HCT116 (cell line): ENCODE data around the gene APBB2. TPM values are rescaled to one million over a fixed set of nuclear protein-coding genes. Genes with fewer than 3 reads are reported as not detected.

Experiments used
- ATAC-seq: fragments of 200-7000 bp; cut with Tn5 transposase; 2 replicates; pipeline ENCODE4 v1.9.1; 2020; ENCODE audit warnings: mild to moderate bottlenecking, moderate library complexity
- BruUV-seq: library from RNA; stranded (reverse); fragments of 400-500 nt; replicated peaks from 2 replicates; lab custom pipeline; 2021; lab: Mats Ljungman, UMichigan
- CTCF ChIA-PET: fragments of 300-600 bp; sonication (Branson Sonifier 250); formaldehyde crosslinking; loops from one replicate; lab custom pipeline; 2021; ENCODE audit warnings: antibody characterized with exemption; lab: Charles Lee
- POLR2A ChIA-PET: fragments of 300-600, 350-600 bp; sonication (Branson Sonifier 250); formaldehyde crosslinking; loops from one replicate; lab custom pipeline; 2021; ENCODE audit warnings: antibody characterized with exemption; lab: Charles Lee
- RAD21 ChIA-PET, 2 experiments: fragments of 300-600 bp; sonication (Branson Sonifier 250); formaldehyde crosslinking; loops; one replicate each; lab custom pipeline; 2023; ENCODE audit warnings: low total read pairs in 2 of 2; ENCODE audit not compliant: uncharacterized antibody in 2 of 2, unreplicated experiment in 2 of 2, low non-redundant PET in 1 of 2; lab: Charles Lee
- DNase-seq: peaks from one replicate; pipeline ENCODE4 v3.0.0-alpha.2; 2010; ENCODE audit warnings: low read depth, low spot score
- H2AFZ ChIP-seq: fragments of 200-600 bp; shearing (Covaris generic), sonication (generic); 2 replicates; pipeline ENCODE4 v1.6.1; 2017; ENCODE audit warnings: low read depth, mixed run types, mixed read lengths, antibody characterized with exemption, low read length; ENCODE audit not compliant: poor library complexity, severe bottlenecking
- H3K27ac ChIP-seq: 2 replicates; pipeline ENCODE4 v1.5.1; 2012; ENCODE audit warnings: low read depth, low read length
- H3K27me3 ChIP-seq: fragments of 200-600 bp; sonication (generic); 2 replicates; pipeline ENCODE4 v1.6.1; 2016; ENCODE audit warnings: mixed run types, low read length, mixed read lengths; ENCODE audit not compliant: insufficient read depth
- H3K36me3 ChIP-seq, 2 experiments: fragments of 200-500 bp in 1 of 2; fragments of 200-600 bp in 1 of 2; sonication (Bioruptor generic) in 1 of 2; sonication (generic) in 1 of 2; 2 replicates each; pipeline versions ENCODE4 v1.5.1 to v1.6.1; 2014 to 2016; ENCODE audit warnings: low read length in 2 of 2, inconsistent platforms in 1 of 2, mixed read lengths in 1 of 2, mixed run types in 1 of 2; ENCODE audit not compliant: insufficient read depth in 2 of 2, control insufficient read depth in 1 of 2
- H3K4me1 ChIP-seq, 2 experiments: fragments of 200-600 bp in 1 of 2; sonication (generic) in 1 of 2; 2 replicates each; pipeline versions ENCODE4 v1.5.1 to v1.6.1; 2012 to 2017; ENCODE audit warnings: low read length in 2 of 2, inconsistent platforms in 1 of 2, mild to moderate bottlenecking in 1 of 2, mixed read lengths in 1 of 2, mixed run types in 1 of 2, moderate library complexity in 1 of 2; ENCODE audit not compliant: insufficient read depth in 2 of 2, control insufficient read depth in 1 of 2
- H3K4me2 ChIP-seq: fragments of 200-600 bp; sonication (generic); 2 replicates; pipeline ENCODE4 v1.6.1; 2017; ENCODE audit warnings: mixed run types, low read length, mixed read lengths
- H3K4me3 ChIP-seq, 2 experiments: fragments of 200-600 bp in 1 of 2; sonication (generic) in 1 of 2; replicated peaks in 1 of 2; 2 replicates each; pipeline ENCODE4 v1.5.1; 2011 to 2016; ENCODE audit warnings: low read length in 2 of 2, control low read depth in 1 of 2, low read depth in 1 of 2, mild to moderate bottlenecking in 1 of 2, mixed read lengths in 1 of 2, mixed run types in 1 of 2
- H3K79me2 ChIP-seq: fragments of 200-600 bp; sonication (generic); 2 replicates; pipeline ENCODE4 v1.6.1; 2017; ENCODE audit warnings: mild to moderate bottlenecking, mixed run types, low read length, moderate library complexity, mixed read lengths; ENCODE audit not compliant: insufficient read depth
- H3K9ac ChIP-seq: fragments of 200-600 bp; sonication (generic); 2 replicates; pipeline ENCODE4 v1.6.1; 2016; ENCODE audit warnings: low read length, mixed read lengths
- H3K9me2 ChIP-seq: fragments of 200-600 bp; sonication (generic), shearing (Covaris generic); 2 replicates; pipeline ENCODE4 v1.6.1; 2017; ENCODE audit warnings: mixed run types, mild to moderate bottlenecking, moderate library complexity; ENCODE audit not compliant: insufficient read depth
- H3K9me3 ChIP-seq, 2 experiments: fragments of 200-500 bp in 1 of 2; fragments of 200-600 bp in 1 of 2; sonication (Bioruptor generic) in 1 of 2; sonication (generic) in 1 of 2; 2 replicates each; pipeline ENCODE4 v1.6.1; 2014 to 2017; ENCODE audit warnings: low read length in 2 of 2, mixed read lengths in 2 of 2, inconsistent platforms in 1 of 2, low read depth in 1 of 2, mild to moderate bottlenecking in 1 of 2, mixed run types in 1 of 2, moderate library complexity in 1 of 2; ENCODE audit not compliant: control insufficient read depth in 1 of 2, insufficient read depth in 1 of 2
- H4K20me1 ChIP-seq: fragments of 200-600 bp; sonication (generic), shearing (Covaris generic); 2 replicates; pipeline ENCODE4 v1.6.1; 2017; ENCODE audit warnings: mixed run types, mild to moderate bottlenecking, moderate library complexity; ENCODE audit not compliant: insufficient read depth
- ATF3 ChIP-seq: IDR thresholded peaks from 2 replicates; pipeline ENCODE4 v1.6.1; 2012
- CBX3 ChIP-seq: IDR thresholded peaks from 2 replicates; pipeline ENCODE4 v1.6.1; 2012; ENCODE audit warnings: low read depth
- CEBPB ChIP-seq: IDR thresholded peaks from 2 replicates; pipeline ENCODE4 v1.6.1; 2012; ENCODE audit warnings: low read depth
- CTCF ChIP-seq, 3 experiments: fragments of 200-600 bp in 1 of 3; sonication (generic) in 1 of 3; IDR thresholded peaks in 2 of 3; conservative IDR thresholded peaks in 1 of 3; 2 replicates each; pipeline ENCODE4 v1.5.1; 2012 to 2017; ENCODE audit warnings: low read depth in 2 of 3, low read length in 2 of 3, antibody characterized with exemption in 1 of 3, borderline replicate concordance in 1 of 3, control low read depth in 1 of 3, mild to moderate bottlenecking in 1 of 3, mixed read lengths in 1 of 3, mixed run types in 1 of 3, moderate library complexity in 1 of 3; ENCODE audit not compliant: insufficient read depth in 1 of 3
- EGR1 ChIP-seq: IDR thresholded peaks from 2 replicates; pipeline ENCODE4 v1.6.1; 2012; ENCODE audit warnings: low read depth
- EZH2 ChIP-seq: fragments of 200-600 bp; sonication (generic); IDR thresholded peaks from 2 replicates; pipeline ENCODE4 v1.6.1; 2017; ENCODE audit warnings: antibody characterized with exemption, mixed run types
- EZH2phosphoT487 ChIP-seq: fragments of 200-600 bp; IDR thresholded peaks from 2 replicates; pipeline ENCODE4 v1.6.1; 2018; ENCODE audit warnings: antibody characterized with exemption, borderline replicate concordance
- FOSL1 ChIP-seq: IDR thresholded peaks from 2 replicates; pipeline ENCODE4 v1.6.1; 2012; ENCODE audit warnings: low read depth
- JUND ChIP-seq: IDR thresholded peaks from 2 replicates; pipeline ENCODE4 v1.6.1; 2012
- MAX ChIP-seq: IDR thresholded peaks from 2 replicates; pipeline ENCODE4 v1.6.1; 2012
- POLR2A ChIP-seq: IDR thresholded peaks from 2 replicates; pipeline ENCODE4 v1.7.0; 2011; ENCODE audit warnings: borderline replicate concordance; ENCODE audit not compliant: insufficient read depth, insufficient read length; ENCODE audit errors: extremely low read depth
- REST ChIP-seq: IDR thresholded peaks from 2 replicates; pipeline ENCODE4 v1.6.1; 2012; ENCODE audit warnings: low read depth
- SIN3A ChIP-seq: IDR thresholded peaks from 2 replicates; pipeline ENCODE4 v1.6.1; 2012; ENCODE audit warnings: low read depth
- SP1 ChIP-seq: IDR thresholded peaks from 2 replicates; pipeline ENCODE4 v1.6.1; 2012; ENCODE audit warnings: low read depth
- TCF7L2 ChIP-seq: IDR thresholded peaks from 2 replicates; pipeline ENCODE4 v1.7.0; 2011; ENCODE audit warnings: borderline replicate concordance, inconsistent platforms; ENCODE audit not compliant: insufficient read depth, insufficient read length; ENCODE audit errors: extremely low read depth
- YY1 ChIP-seq: IDR thresholded peaks from 2 replicates; pipeline ENCODE4 v1.6.1; 2011; ENCODE audit warnings: low read length, low read depth, moderate library complexity, mild to moderate bottlenecking; ENCODE audit not compliant: insufficient replicate concordance; ENCODE audit errors: extremely low read depth
- ZBTB33 ChIP-seq: IDR thresholded peaks from 2 replicates; pipeline ENCODE4 v1.6.1; 2011; ENCODE audit warnings: mild to moderate bottlenecking, low read length, moderate library complexity; ENCODE audit not compliant: insufficient replicate concordance; ENCODE audit errors: extremely low read depth
- ZFX ChIP-seq: fragments of 450-650 bp; IDR thresholded peaks from 2 replicates; pipeline ENCODE4 v1.6.1; 2017
- intact Hi-C: fragments of 100-400 bp; cut with micrococcal nuclease; formaldehyde crosslinking; loops from 2 replicates; pipeline ENCODE4 v1.10.0; 2022
- total RNA-seq: library from RNA; stranded (reverse); gene quantifications from one replicate; pipeline ENCODE4 v1.2.1, GENCODE V29; 2021; ENCODE audit not compliant: unreplicated experiment

APBB2 gene
- total RNA-seq, 1 experiment from 2014 or later = 72.5 TPM

GRCh38 chr4:40969501-40969900 lies 244.8 kb downstream of the APBB2 start (continued):
- TF ChIP-seq MAX (no peak), ZBTB33 (no peak), SIN3A (no peak), SP1 (no peak), EGR1 (no peak), ATF3 (no peak), CBX3 (no peak)

- no peaks in the 10 kb centered on the region for H3K27me3 ChIP-seq
- H3K9ac ChIP-seq = no peak overlapping the region
- no peaks in the 10 kb centered on the region for H4K20me1 ChIP-seq
- BruUV-seq = no TSS peak
- CTCF ChIA-PET = interaction anchor here (1.5 kb wide), 1 partner anchor 9 kb away, joined by 4 read pairs; no protein-coding TSS in a partner anchor
- DNase-seq (no peak), ATAC-seq (no peak)
- RAD21 ChIA-PET = no interaction called here
- H3K9me2 ChIP-seq = no peaks in the 10 kb centered on the region
- no peak overlapping the region for H3K4me2 ChIP-seq
- H3K36me3 ChIP-seq = no peaks in the 10 kb centered on the region
- POLR2A ChIA-PET = no interaction called here
- no peak overlapping the region for H3K4me3 ChIP-seq
- H3K4me1 ChIP-seq = no peaks in the 10 kb centered on the region
- H2AFZ ChIP-seq = no peak overlapping the region
- intact Hi-C loops = no loop called here
- H3K79me2 ChIP-seq = peaks cover 6% of the 10 kb centered on the region; the same call in 1 of the 2 replicates
- no peaks in the 10 kb centered on the region for H3K9me3 ChIP-seq
- H3K27ac ChIP-seq = no peak overlapping the region
- TF ChIP-seq EGR1 (no peak), ZFX (no peak), TCF7L2 (no peak), REST (no peak), CEBPB (no peak), EZH2 (no peak), ATF3 (no peak), YY1 (no peak), JUND (no peak), CTCF (IDR thresholded peaks at IDR 0.05 in 2 of 3, conservative IDR thresholded peaks at IDR 0.05 in 1 of 3; ENCODE audit: borderline replicate concordance in 1 of 3, insufficient read depth in 1 of 3, low read depth in 2 of 3, low read length in 2 of 3) (no peak), POLR2A (no peak), EZH2phosphoT487 (no peak), MAX (no peak), FOSL1 (no peak), CBX3 (no peak)
These were observed 246.8 kb downstream of the APBB2 start for GRCh38 chr4:40967550-40967949.
